Panc1 (cell line): ENCODE data around the gene CLTC. TPM values are rescaled to one million over a fixed set of nuclear protein-coding genes. Genes with fewer than 3 reads are reported as not detected.

Source experiments
- ATAC-seq: fragments of 200-7000 bp; cut with Tn5 transposase; 2 replicates; pipeline ENCODE4 v1.9.1; 2020; ENCODE audit warnings: mild to moderate bottlenecking, moderate library complexity
- BruUV-seq: library from RNA; stranded (reverse); fragments of 400-500 nt; replicated peaks from 2 replicates; lab custom pipeline; 2021; lab: Mats Ljungman, UMichigan
- CTCF ChIA-PET: fragments of 300-600 bp; sonication (Branson Sonifier 250); formaldehyde crosslinking; loops from one replicate; lab custom pipeline; 2022; ENCODE audit warnings: antibody characterized with exemption; lab: Charles Lee
- POLR2A ChIA-PET: fragments of 300-600 bp; sonication (Branson Sonifier 250); formaldehyde crosslinking; loops from one replicate; lab custom pipeline; 2022; ENCODE audit warnings: antibody characterized with exemption; lab: Charles Lee
- DNase-seq: peaks from one replicate; pipeline ENCODE4 v3.0.0-alpha.2; 2010; ENCODE audit warnings: low read depth, low spot score
- H3K27ac ChIP-seq: 2 replicates; pipeline ENCODE4 v1.5.1; 2011; ENCODE audit warnings: mild to moderate bottlenecking, low read length, inconsistent platforms
- H3K27me3 ChIP-seq: fragments of 200-500 bp; sonication (Bioruptor generic); 2 replicates; pipeline ENCODE4 v1.6.0; 2014; ENCODE audit warnings: low read length, inconsistent platforms; ENCODE audit not compliant: control insufficient read depth, insufficient read depth
- H3K36me3 ChIP-seq: fragments of 200-500 bp; sonication (Bioruptor generic); 2 replicates; pipeline ENCODE4 v1.5.1; 2014; ENCODE audit warnings: inconsistent platforms, mild to moderate bottlenecking, low read length, moderate library complexity; ENCODE audit not compliant: control insufficient read depth, insufficient read depth
- H3K4me1 ChIP-seq: 2 replicates; pipeline ENCODE4 v1.5.1; 2011; ENCODE audit warnings: inconsistent platforms, mild to moderate bottlenecking, low read length, moderate library complexity; ENCODE audit not compliant: control insufficient read depth, insufficient read depth
- H3K4me3 ChIP-seq, 2 experiments: 2 replicates each; pipeline ENCODE4 v1.5.1; 2011 to 2012; ENCODE audit warnings: low read depth in 2 of 2, low read length in 2 of 2, mild to moderate bottlenecking in 2 of 2, inconsistent platforms in 1 of 2, moderate library complexity in 1 of 2
- H3K9me3 ChIP-seq: fragments of 200-500 bp; sonication (Bioruptor generic); 2 replicates; pipeline ENCODE4 v1.5.1; 2014; ENCODE audit warnings: low read depth, mild to moderate bottlenecking, inconsistent platforms, low read length, moderate library complexity; ENCODE audit not compliant: control insufficient read depth, insufficient read depth
- CTCF ChIP-seq: fragments of 450-650 bp; IDR thresholded peaks from 2 replicates; pipeline ENCODE4 v1.5.1; 2017; ENCODE audit warnings: mild to moderate bottlenecking
- POLR2AphosphoS5 ChIP-seq: IDR thresholded peaks from 2 replicates; pipeline ENCODE4 v1.6.1; 2012; ENCODE audit warnings: mild to moderate bottlenecking, low read depth, low read length, moderate library complexity
- REST ChIP-seq, 2 experiments: IDR thresholded peaks; 2 replicates each; pipeline ENCODE4 v1.6.1; 2011 to 2012; ENCODE audit warnings: low read depth in 2 of 2, control low read depth in 1 of 2, low read length in 1 of 2, mild to moderate bottlenecking in 1 of 2, moderate library complexity in 1 of 2; ENCODE audit not compliant: insufficient read depth in 1 of 2
- SIN3A ChIP-seq: IDR thresholded peaks from 2 replicates; pipeline ENCODE4 v1.6.1; 2012; ENCODE audit warnings: low read depth, mild to moderate bottlenecking, low read length, moderate library complexity, borderline replicate concordance; ENCODE audit not compliant: insufficient read depth
- TCF7L2 ChIP-seq: IDR thresholded peaks from 2 replicates; pipeline ENCODE4 v1.6.1; 2011; ENCODE audit warnings: mild to moderate bottlenecking, low read depth, low read length, inconsistent platforms
- in situ Hi-C: cut with HindIII; loops from 2 replicates; pipeline ENCODE4 v1.10.0; 2016; ENCODE audit warnings: low sequenced_read_pairs, low pct_unique_long_range_greater_than_20kb
- intact Hi-C: fragments of 100-400 bp; cut with micrococcal nuclease; formaldehyde crosslinking; loops from one replicate; pipeline ENCODE4 v1.10.0; 2022; ENCODE audit not compliant: unreplicated experiment
- total RNA-seq: library from RNA; stranded (reverse); gene quantifications from one replicate; pipeline ENCODE4 v1.2.1, GENCODE V29; 2021; ENCODE audit not compliant: unreplicated experiment

CLTC gene
- total RNA-seq, 1 experiment from 2014 or later = 221 TPM

- in situ Hi-C loops (no loop called here), intact Hi-C loops (no loop called here)
- CTCF ChIA-PET = no interaction called here
- BruUV-seq = no TSS peak
- Histone ChIP-seq H3K27ac (no peak overlapping the region), H3K4me1 (peaks cover 26% of the 10 kb centered on the region), H3K4me3 (no peak overlapping the region), H3K27me3 (no peaks in the 10 kb centered on the region), H3K36me3 (no peaks in the 10 kb centered on the region; the same call in 1 of the 2 replicates), H3K9me3 (no peaks in the 10 kb centered on the region)
- TF ChIP-seq CTCF (no peak), POLR2AphosphoS5 (no peak), REST (IDR thresholded peaks at IDR 0.05; ENCODE audit: insufficient read depth in 1 of 2, low read depth in 2 of 2, low read length in 1 of 2) (no peak), TCF7L2 (no peak)
- POLR2A ChIA-PET = no interaction called here
- DNase-seq = no peak
- ATAC-seq = no peak
Measured at GRCh38 chr17:59626756-59627155, 7.1 kb downstream of the CLTC start.

- ATAC-seq = no peak
Measured at GRCh38 chr17:59627274-59627673, 7.6 kb downstream of the CLTC start.

More at GRCh38 chr17:59627274-59627673, 7.6 kb downstream of the CLTC start:
- Histone ChIP-seq H3K36me3 (no peaks in the 10 kb centered on the region; the same call in 1 of the 2 replicates), H3K27ac (no peak overlapping the region), H3K9me3 (no peaks in the 10 kb centered on the region), H3K4me3 (no peak overlapping the region), H3K27me3 (no peaks in the 10 kb centered on the region), H3K4me1 (peaks cover 21% of the 10 kb centered on the region)
- ChIA-PET CTCF (no interaction called here), POLR2A (interaction anchor here (0.6 kb wide), 1 partner anchor 8 kb away, joined by 5 read pairs; no protein-coding TSS in a partner anchor)
- no TSS peak for BruUV-seq
- intact Hi-C loops (no loop called here), in situ Hi-C loops (no loop called here)
- no peak for DNase-seq
- no peak for TF ChIP-seq POLR2AphosphoS5
- TF ChIP-seq CTCF = no peak
- TF ChIP-seq TCF7L2 = no peak
- TF ChIP-seq SIN3A = no peak
- TF ChIP-seq REST (IDR thresholded peaks at IDR 0.05; ENCODE audit: insufficient read depth in 1 of 2, low read depth in 2 of 2, low read length in 1 of 2) = no peak
